ENCODE data around the gene ACRBP. TPM values are rescaled to one million over a fixed set of nuclear protein-coding genes. Genes with fewer than 3 reads are reported as not detected.

ACRBP gene
- total and polyA plus RNA-seq, 4 donors, result 0.39 to 1.5 (median 0.65) TPM

GRCh38 chr12:6626654-6627283 lies 20.5 kb downstream of the ACRBP start:
- H3K4me1 ChIP-seq (ENCODE audit: control insufficient read depth in 4 of 4, insufficient read depth in 4 of 4, low read length in 3 of 4), result no peaks in the 10 kb centered on the region
- TF ChIP-seq JUND (IDR thresholded peaks at IDR 0.05) (no peak), FOXA1 (IDR thresholded peaks at IDR 0.05) (no peak), HNF4G (IDR thresholded peaks at IDR 0.05) (no peak), HNF4A (conservative IDR thresholded peaks at IDR 0.05) (no peak), ATF3 (IDR thresholded peaks at IDR 0.05) (no peak)
- H3K27me3 ChIP-seq (ENCODE audit: control insufficient read depth in 4 of 4, insufficient read depth in 4 of 4, low read length in 3 of 4), result no peaks in the 10 kb centered on the region
- H3K4me3 ChIP-seq (ENCODE audit: low read depth in 1 of 3, low read length in 3 of 3), result no peak overlapping the region
- no peaks in the 10 kb centered on the region for H3K9me3 ChIP-seq (ENCODE audit: control insufficient read depth in 4 of 4, low read length in 3 of 4)
- H3K27ac ChIP-seq (ENCODE audit: low read depth in 1 of 2, low read length in 2 of 2), result no peak overlapping the region
- H3K9ac ChIP-seq (ENCODE audit: low read depth in 1 of 2, low read length in 2 of 2), result no peak overlapping the region
- 79% methylated on average over 8 of the region's 8 CpGs for WGBS
- H3K36me3 ChIP-seq (ENCODE audit: control insufficient read depth in 4 of 4, insufficient read depth in 3 of 4, low read depth in 1 of 4, low read length in 3 of 4), result no peaks in the 10 kb centered on the region
- DNase-seq (ENCODE audit: low spot score), result no peak

GRCh38 chr12:6620885-6621274 lies 26.4 kb downstream of the ACRBP start:
- Histone ChIP-seq H3K27ac (ENCODE audit: low read depth in 1 of 2, low read length in 2 of 2) (no peak overlapping the region), H3K36me3 (ENCODE audit: control insufficient read depth in 4 of 4, insufficient read depth in 3 of 4, low read depth in 1 of 4, low read length in 3 of 4) (no peaks in the 10 kb centered on the region), H3K4me3 (ENCODE audit: low read depth in 1 of 3, low read length in 3 of 3) (no peak overlapping the region), H3K9ac (ENCODE audit: low read depth in 1 of 2, low read length in 2 of 2) (no peak overlapping the region), H3K4me1 (ENCODE audit: control insufficient read depth in 4 of 4, insufficient read depth in 4 of 4, low read length in 3 of 4) (peaks cover 0 to 6% (median 3%) of the 10 kb centered on the region in 4 donors), H3K27me3 (ENCODE audit: control insufficient read depth in 4 of 4, insufficient read depth in 4 of 4, low read length in 3 of 4) (no peaks in the 10 kb centered on the region), H3K9me3 (ENCODE audit: control insufficient read depth in 4 of 4, low read length in 3 of 4) (no peaks in the 10 kb centered on the region)
- no peak for DNase-seq (ENCODE audit: low spot score)
- WGBS, result 80% methylated on average over 29 of the region's 29 CpGs
- no peak for TF ChIP-seq GABPA (IDR thresholded peaks at IDR 0.05 in 1 of 2, conservative IDR thresholded peaks at IDR 0.05 in 1 of 2)
- no peak for TF ChIP-seq FOXA2 (IDR thresholded peaks at IDR 0.05)
- no peak for TF ChIP-seq NR2F2 (IDR thresholded peaks at IDR 0.05)
- no peak for TF ChIP-seq EGR1 (IDR thresholded peaks at IDR 0.05; ENCODE audit: low read depth in 2 of 2)
- no peak for TF ChIP-seq REST (IDR thresholded peaks at IDR 0.05)
- no peak for TF ChIP-seq HNF4G (IDR thresholded peaks at IDR 0.05)
- TF ChIP-seq RXRA (IDR thresholded peaks at IDR 0.05), result no peak
- no peak for TF ChIP-seq RAD21 (IDR thresholded peaks at IDR 0.05)
- no peak for TF ChIP-seq HNF4A (conservative IDR thresholded peaks at IDR 0.05)

GRCh38 chr12:6620137-6620884 lies 26.9 kb downstream of the ACRBP start:
- Histone ChIP-seq H3K4me3 (ENCODE audit: low read depth in 1 of 3, low read length in 3 of 3) (peak overlapping the region in 1 of 3 donors; percentile 38), H3K9me3 (ENCODE audit: control insufficient read depth in 4 of 4, low read length in 3 of 4) (no peaks in the 10 kb centered on the region), H3K36me3 (ENCODE audit: control insufficient read depth in 4 of 4, insufficient read depth in 3 of 4, low read depth in 1 of 4, low read length in 3 of 4) (no peaks in the 10 kb centered on the region), H3K27ac (ENCODE audit: low read depth in 1 of 2, low read length in 2 of 2) (no peak overlapping the region), H3K9ac (ENCODE audit: low read depth in 1 of 2, low read length in 2 of 2) (no peak overlapping the region), H3K4me1 (ENCODE audit: control insufficient read depth in 4 of 4, insufficient read depth in 4 of 4, low read length in 3 of 4) (peaks cover 0 to 6% (median 3%) of the 10 kb centered on the region in 4 donors), H3K27me3 (ENCODE audit: control insufficient read depth in 4 of 4, insufficient read depth in 4 of 4, low read length in 3 of 4) (no peaks in the 10 kb centered on the region)
- WGBS, result 32% methylated on average over 88 of the region's 88 CpGs
- TF ChIP-seq ZBTB33 (IDR thresholded peaks at IDR 0.05) (no peak), FOXA1 (IDR thresholded peaks at IDR 0.05) (no peak), HNF4G (IDR thresholded peaks at IDR 0.05) (no peak), YY1 (IDR thresholded peaks at IDR 0.05) (no peak), CTCF (IDR thresholded peaks at IDR 0.05; ENCODE audit: low read depth, low read length, missing input control) (peak; percentile 32), EGR1 (IDR thresholded peaks at IDR 0.05; ENCODE audit: low read depth in 2 of 2) (no peak), HNF4A (conservative IDR thresholded peaks at IDR 0.05) (no peak), RXRA (IDR thresholded peaks at IDR 0.05) (no peak), RAD21 (IDR thresholded peaks at IDR 0.05) (peak in 1 of 2 donors; percentile 74)
- DNase-seq (ENCODE audit: low spot score), result peak; percentile 65
